ENCODE results near the gene PTRHD1. TPM values are rescaled to one million over a fixed set of nuclear protein-coding genes. Genes with fewer than 3 reads are reported as not detected.

PTRHD1 gene
- polyA plus RNA-seq, 1 of the 3 experiments (the other 2 are of a cell fraction) = 74.4 TPM

DNA sequence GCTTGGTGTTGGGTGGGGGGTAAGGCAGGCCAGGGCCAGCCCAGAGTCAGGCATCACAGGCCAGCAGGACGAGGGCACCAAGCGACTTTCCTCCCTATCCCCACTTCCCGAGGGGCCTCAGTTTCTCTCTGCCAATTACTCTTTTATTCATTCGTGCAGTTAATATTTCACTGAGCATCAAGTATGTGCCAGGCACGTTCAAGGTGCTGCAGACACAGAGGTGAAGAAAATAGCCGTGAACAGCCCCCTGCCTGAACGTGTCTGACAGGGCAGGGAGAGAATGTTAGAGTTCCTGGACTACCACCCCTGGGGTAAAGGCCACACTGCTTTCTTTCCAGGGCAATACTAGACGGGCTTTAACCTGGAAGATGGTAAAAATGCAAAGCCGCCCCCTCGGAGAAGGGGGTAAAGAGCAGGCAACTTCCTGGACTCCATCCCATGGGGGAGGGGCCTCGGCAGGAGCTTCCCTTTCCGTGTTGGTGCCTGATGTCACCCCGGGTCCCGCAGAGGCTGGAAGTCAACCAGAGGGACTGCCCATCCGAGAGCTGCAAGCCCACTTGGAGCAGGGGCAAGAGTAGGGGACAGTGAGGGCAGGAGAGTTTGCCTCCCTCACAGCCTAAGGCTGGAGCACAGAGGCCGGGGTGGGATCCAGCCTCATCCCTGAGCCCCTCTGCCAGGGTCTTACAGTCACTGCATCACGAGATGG lies 47.1 kb upstream of the PTRHD1 start:
- no peaks in the 10 kb centered on the region for H4K20me1 ChIP-seq (ENCODE audit: insufficient read depth)
- no peak overlapping the region for H3K4me2 ChIP-seq
- H3K9ac ChIP-seq = no peak overlapping the region
- H3K79me2 ChIP-seq (ENCODE audit: insufficient read depth) = no peaks in the 10 kb centered on the region
- CTCF ChIA-PET = no interaction called here
- no peak overlapping the region for H3K4me3 ChIP-seq (ENCODE audit: low read depth in 2 of 2, low read length in 1 of 2)
- H3F3A ChIP-seq (replicated peaks; ENCODE audit: insufficient read depth) = no peaks in the 10 kb centered on the region
- H3K4me1 ChIP-seq (ENCODE audit: control insufficient read depth in 1 of 2, insufficient read depth in 2 of 2, low read depth in 1 of 2, low read length in 1 of 2) = no peaks in the 10 kb centered on the region
- peaks cover 0 to 2% of the 10 kb centered on the region in 2 experiments for H3K36me3 ChIP-seq (replicated peaks in 1 of 2; ENCODE audit: control insufficient read depth in 1 of 2, insufficient read depth in 2 of 2, low read length in 1 of 2)
- 89% methylated on average over 17 of the region's 17 CpGs for WGBS (ENCODE audit: low lambda C conversion rate)
- no peaks in the 10 kb centered on the region for H3K27me3 ChIP-seq (ENCODE audit: insufficient read depth)
- no peak for DNase-seq
- H3K9me2 ChIP-seq = no peaks in the 10 kb centered on the region
- no peak overlapping the region for H2AFZ ChIP-seq (ENCODE audit: low read depth)
- no peaks in the 10 kb centered on the region for H3K9me3 ChIP-seq
- TF ChIP-seq FOSL2 (IDR thresholded peaks at IDR 0.05; ENCODE audit: borderline replicate concordance, low read depth) = no peak
- no peak for TF ChIP-seq ELF1 (IDR thresholded peaks at IDR 0.05)
- TF ChIP-seq TEAD4 (IDR thresholded peaks at IDR 0.05; ENCODE audit: borderline replicate concordance, insufficient read depth) = no peak
- TF ChIP-seq GATA2 (CRISPR knock-in tag; IDR thresholded peaks at IDR 0.05) = no peak
- TF ChIP-seq, protein P1, sequence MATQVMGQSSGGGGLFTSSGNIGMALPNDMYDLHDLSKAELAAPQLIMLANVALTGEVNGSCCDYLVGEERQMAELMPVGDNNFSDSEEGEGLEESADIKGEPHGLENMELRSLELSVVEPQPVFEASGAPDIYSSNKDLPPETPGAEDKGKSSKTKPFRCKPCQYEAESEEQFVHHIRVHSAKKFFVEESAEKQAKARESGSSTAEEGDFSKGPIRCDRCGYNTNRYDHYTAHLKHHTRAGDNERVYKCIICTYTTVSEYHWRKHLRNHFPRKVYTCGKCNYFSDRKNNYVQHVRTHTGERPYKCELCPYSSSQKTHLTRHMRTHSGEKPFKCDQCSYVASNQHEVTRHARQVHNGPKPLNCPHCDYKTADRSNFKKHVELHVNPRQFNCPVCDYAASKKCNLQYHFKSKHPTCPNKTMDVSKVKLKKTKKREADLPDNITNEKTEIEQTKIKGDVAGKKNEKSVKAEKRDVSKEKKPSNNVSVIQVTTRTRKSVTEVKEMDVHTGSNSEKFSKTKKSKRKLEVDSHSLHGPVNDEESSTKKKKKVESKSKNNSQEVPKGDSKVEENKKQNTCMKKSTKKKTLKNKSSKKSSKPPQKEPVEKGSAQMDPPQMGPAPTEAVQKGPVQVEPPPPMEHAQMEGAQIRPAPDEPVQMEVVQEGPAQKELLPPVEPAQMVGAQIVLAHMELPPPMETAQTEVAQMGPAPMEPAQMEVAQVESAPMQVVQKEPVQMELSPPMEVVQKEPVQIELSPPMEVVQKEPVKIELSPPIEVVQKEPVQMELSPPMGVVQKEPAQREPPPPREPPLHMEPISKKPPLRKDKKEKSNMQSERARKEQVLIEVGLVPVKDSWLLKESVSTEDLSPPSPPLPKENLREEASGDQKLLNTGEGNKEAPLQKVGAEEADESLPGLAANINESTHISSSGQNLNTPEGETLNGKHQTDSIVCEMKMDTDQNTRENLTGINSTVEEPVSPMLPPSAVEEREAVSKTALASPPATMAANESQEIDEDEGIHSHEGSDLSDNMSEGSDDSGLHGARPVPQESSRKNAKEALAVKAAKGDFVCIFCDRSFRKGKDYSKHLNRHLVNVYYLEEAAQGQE (IDR thresholded peaks at IDR 0.05; ENCODE audit: low read depth, low read length) = no peak
- no peak for TF ChIP-seq FOXM1 (IDR thresholded peaks at IDR 0.05; ENCODE audit: low read depth)
- TF ChIP-seq, protein P2, sequence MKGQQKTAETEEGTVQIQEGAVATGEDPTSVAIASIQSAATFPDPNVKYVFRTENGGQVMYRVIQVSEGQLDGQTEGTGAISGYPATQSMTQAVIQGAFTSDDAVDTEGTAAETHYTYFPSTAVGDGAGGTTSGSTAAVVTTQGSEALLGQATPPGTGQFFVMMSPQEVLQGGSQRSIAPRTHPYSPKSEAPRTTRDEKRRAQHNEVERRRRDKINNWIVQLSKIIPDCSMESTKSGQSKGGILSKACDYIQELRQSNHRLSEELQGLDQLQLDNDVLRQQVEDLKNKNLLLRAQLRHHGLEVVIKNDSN (IDR thresholded peaks at IDR 0.05; ENCODE audit: borderline replicate concordance, low read depth) = no peak
- TF ChIP-seq, protein P3, sequence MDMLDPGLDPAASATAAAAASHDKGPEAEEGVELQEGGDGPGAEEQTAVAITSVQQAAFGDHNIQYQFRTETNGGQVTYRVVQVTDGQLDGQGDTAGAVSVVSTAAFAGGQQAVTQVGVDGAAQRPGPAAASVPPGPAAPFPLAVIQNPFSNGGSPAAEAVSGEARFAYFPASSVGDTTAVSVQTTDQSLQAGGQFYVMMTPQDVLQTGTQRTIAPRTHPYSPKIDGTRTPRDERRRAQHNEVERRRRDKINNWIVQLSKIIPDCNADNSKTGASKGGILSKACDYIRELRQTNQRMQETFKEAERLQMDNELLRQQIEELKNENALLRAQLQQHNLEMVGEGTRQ (IDR thresholded peaks at IDR 0.05; ENCODE audit: borderline replicate concordance, low read depth, low read length) = no peak
- TF ChIP-seq JUND (IDR thresholded peaks at IDR 0.05) = no peak
- no peak for TF ChIP-seq POLR2AphosphoS5 (IDR thresholded peaks at IDR 0.05; ENCODE audit: low read depth, low read length)
- POLR2A ChIA-PET = no interaction called here
- no peak overlapping the region for H3K27ac ChIP-seq (ENCODE audit: low read depth in 2 of 2, low read length in 1 of 2)

DNA sequence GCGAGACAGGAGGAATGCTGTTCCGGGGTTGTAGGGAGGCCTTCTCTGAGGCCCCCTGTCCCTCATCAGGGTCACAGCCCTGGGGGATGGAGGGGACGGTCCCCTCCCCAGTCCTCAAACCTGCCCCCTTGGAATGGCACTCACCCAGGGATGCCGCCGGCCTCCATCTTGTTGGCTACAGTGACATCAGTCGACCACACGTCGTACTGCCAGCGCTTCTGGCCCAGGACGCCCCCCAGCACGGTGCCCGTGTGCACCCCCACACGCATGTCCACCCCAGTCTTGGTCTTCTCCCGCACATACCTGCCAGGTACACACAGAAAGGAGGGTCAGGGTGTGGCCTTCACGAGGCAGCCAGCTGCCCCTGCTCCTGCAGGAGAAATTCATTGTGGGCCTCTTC lies 46.5 kb upstream of the PTRHD1 start:
- H2AFZ ChIP-seq (ENCODE audit: low read depth) = no peak overlapping the region
- no peak for DNase-seq
- no peak overlapping the region for H3K4me2 ChIP-seq
- no peaks in the 10 kb centered on the region for H3K79me2 ChIP-seq (ENCODE audit: insufficient read depth)
- CTCF ChIA-PET = interaction anchor here (5.6 kb wide), 1 partner anchor 13 kb away, joined by 45 read pairs; no protein-coding TSS in a partner anchor
- no peaks in the 10 kb centered on the region for H3F3A ChIP-seq (replicated peaks; ENCODE audit: insufficient read depth)
- H3K36me3 ChIP-seq (replicated peaks in 1 of 2; ENCODE audit: control insufficient read depth in 1 of 2, insufficient read depth in 2 of 2, low read length in 1 of 2) = peaks cover 0 to 2% of the 10 kb centered on the region in 2 experiments
- H3K27me3 ChIP-seq (ENCODE audit: insufficient read depth) = no peaks in the 10 kb centered on the region
- POLR2A ChIA-PET = no interaction called here
- H3K4me1 ChIP-seq (ENCODE audit: control insufficient read depth in 1 of 2, insufficient read depth in 2 of 2, low read depth in 1 of 2, low read length in 1 of 2) = no peaks in the 10 kb centered on the region
- WGBS (ENCODE audit: low lambda C conversion rate) = 98% methylated on average over 12 of the region's 15 CpGs
- no peak overlapping the region for H3K27ac ChIP-seq (ENCODE audit: low read depth in 2 of 2, low read length in 1 of 2)
- H3K9me3 ChIP-seq = no peaks in the 10 kb centered on the region
- no peak overlapping the region for H3K9ac ChIP-seq
- no peaks in the 10 kb centered on the region for H3K9me2 ChIP-seq
- no peak overlapping the region for H3K4me3 ChIP-seq (ENCODE audit: low read depth in 2 of 2, low read length in 1 of 2)
- no peaks in the 10 kb centered on the region for H4K20me1 ChIP-seq (ENCODE audit: insufficient read depth)
- TF ChIP-seq FOSL2 (IDR thresholded peaks at IDR 0.05; ENCODE audit: borderline replicate concordance, low read depth) (no peak), GATA2 (CRISPR knock-in tag; IDR thresholded peaks at IDR 0.05) (no peak), CHD2 (IDR thresholded peaks at IDR 0.05; ENCODE audit: low read length, partially characterized antibody) (no peak), RFX5 (IDR thresholded peaks at IDR 0.05; ENCODE audit: low read length) (no peak), SIN3A (IDR thresholded peaks at IDR 0.05; ENCODE audit: borderline replicate concordance, low read depth, low read length) (no peak), TEAD4 (IDR thresholded peaks at IDR 0.05; ENCODE audit: borderline replicate concordance, insufficient read depth) (no peak), FOXM1 (IDR thresholded peaks at IDR 0.05; ENCODE audit: low read depth) (no peak)
- TF ChIP-seq, protein P4, sequence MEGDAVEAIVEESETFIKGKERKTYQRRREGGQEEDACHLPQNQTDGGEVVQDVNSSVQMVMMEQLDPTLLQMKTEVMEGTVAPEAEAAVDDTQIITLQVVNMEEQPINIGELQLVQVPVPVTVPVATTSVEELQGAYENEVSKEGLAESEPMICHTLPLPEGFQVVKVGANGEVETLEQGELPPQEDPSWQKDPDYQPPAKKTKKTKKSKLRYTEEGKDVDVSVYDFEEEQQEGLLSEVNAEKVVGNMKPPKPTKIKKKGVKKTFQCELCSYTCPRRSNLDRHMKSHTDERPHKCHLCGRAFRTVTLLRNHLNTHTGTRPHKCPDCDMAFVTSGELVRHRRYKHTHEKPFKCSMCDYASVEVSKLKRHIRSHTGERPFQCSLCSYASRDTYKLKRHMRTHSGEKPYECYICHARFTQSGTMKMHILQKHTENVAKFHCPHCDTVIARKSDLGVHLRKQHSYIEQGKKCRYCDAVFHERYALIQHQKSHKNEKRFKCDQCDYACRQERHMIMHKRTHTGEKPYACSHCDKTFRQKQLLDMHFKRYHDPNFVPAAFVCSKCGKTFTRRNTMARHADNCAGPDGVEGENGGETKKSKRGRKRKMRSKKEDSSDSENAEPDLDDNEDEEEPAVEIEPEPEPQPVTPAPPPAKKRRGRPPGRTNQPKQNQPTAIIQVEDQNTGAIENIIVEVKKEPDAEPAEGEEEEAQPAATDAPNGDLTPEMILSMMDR (IDR thresholded peaks at IDR 0.05) = no peak
- TF ChIP-seq, protein P1 (IDR thresholded peaks at IDR 0.05; ENCODE audit: low read depth, low read length) = no peak
